ENCODE data around the gene MALRD1. TPM values are rescaled to one million over a fixed set of nuclear protein-coding genes. Genes with fewer than 3 reads are reported as not detected.
A peak's percentile ranks its signal among the peaks of the same experiment; 100 is the strongest.

MALRD1 gene
- total and polyA plus RNA-seq, 2 donors from 2014 or later = 2.0 to 2.4 TPM

- peak in 4 of 5 donors; percentile 46 to 94 (median 75) for DNase-seq
- no peaks in the 10 kb centered on the region for H3K27me3 ChIP-seq (ENCODE audit: control insufficient read depth, insufficient read depth, low read length)
- peak overlapping the region in 2 of 3 donors; percentile 21 to 27 for H3K4me3 ChIP-seq (ENCODE audit: low read length in 3 of 3)
- no peak for TF ChIP-seq CTCF (IDR thresholded peaks at IDR 0.05; ENCODE audit: borderline replicate concordance, extremely low read depth, insufficient read depth)
- FAIRE-seq = peak; percentile 6
- intact Hi-C loops (cut with DNase I) = no loop called here
- H3K27ac ChIP-seq (ENCODE audit: low read depth in 2 of 2, low read length in 2 of 2) = no peak overlapping the region
- peaks cover 0 to 3% (median 2%) of the 10 kb centered on the region in 3 donors for H3K4me1 ChIP-seq (ENCODE audit: control insufficient read depth in 2 of 3, insufficient read depth in 2 of 3, low read depth in 1 of 3, low read length in 3 of 3)
- no peak overlapping the region for H3K9ac ChIP-seq (ENCODE audit: low read length in 3 of 3)
- no peaks in the 10 kb centered on the region for H3K36me3 ChIP-seq (ENCODE audit: control insufficient read depth in 2 of 3, insufficient read depth in 3 of 3, low read length in 3 of 3)
- no peaks in the 10 kb centered on the region for H3K9me3 ChIP-seq (ENCODE audit: control insufficient read depth in 2 of 3, insufficient read depth in 1 of 3, low read length in 3 of 3)
These were observed 589.7 kb downstream of the MALRD1 start for GRCh38 chr10:19638182-19638895.

DNA sequence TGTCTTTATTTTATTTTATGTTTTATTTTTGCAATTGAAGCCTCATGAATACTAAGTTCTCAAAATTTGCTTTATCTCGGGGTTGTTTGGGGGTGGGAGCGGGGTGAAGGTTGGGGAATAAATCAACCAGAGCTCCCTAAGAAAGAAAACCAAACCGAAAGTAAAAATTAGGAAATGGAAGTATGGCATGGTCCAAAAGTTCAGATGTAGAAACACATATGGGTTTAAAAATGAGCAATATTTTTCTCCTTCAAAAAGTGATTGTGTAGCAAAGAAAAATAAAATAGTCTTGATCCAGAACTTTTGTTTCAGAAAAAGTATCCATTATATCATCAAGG, 590.3 kb downstream of the MALRD1 start:
- FAIRE-seq (no peak), DNase-seq (peak in 1 of 5 donors; percentile 66)
- peak overlapping the region in 1 of 2 donors; percentile 8 for H3K27ac ChIP-seq (ENCODE audit: low read depth in 2 of 2, low read length in 2 of 2)
- H3K4me3 ChIP-seq (ENCODE audit: low read length in 3 of 3) = peak overlapping the region in 2 of 3 donors; percentile 21 to 27
- intact Hi-C loops (cut with DNase I) = no loop called here
- H3K9me3 ChIP-seq (ENCODE audit: control insufficient read depth in 2 of 3, insufficient read depth in 1 of 3, low read length in 3 of 3) = no peaks in the 10 kb centered on the region
- H3K9ac ChIP-seq (ENCODE audit: low read length in 3 of 3) = no peak overlapping the region
- H3K36me3 ChIP-seq (ENCODE audit: control insufficient read depth in 2 of 3, insufficient read depth in 3 of 3, low read length in 3 of 3) = no peaks in the 10 kb centered on the region
- H3K27me3 ChIP-seq (ENCODE audit: control insufficient read depth, insufficient read depth, low read length) = no peaks in the 10 kb centered on the region
- H3K4me1 ChIP-seq (ENCODE audit: control insufficient read depth in 2 of 3, insufficient read depth in 2 of 3, low read depth in 1 of 3, low read length in 3 of 3) = peaks cover 0 to 3% (median 2%) of the 10 kb centered on the region in 3 donors
- no peak for TF ChIP-seq CTCF (IDR thresholded peaks at IDR 0.05; ENCODE audit: borderline replicate concordance, extremely low read depth, insufficient read depth)

DNA sequence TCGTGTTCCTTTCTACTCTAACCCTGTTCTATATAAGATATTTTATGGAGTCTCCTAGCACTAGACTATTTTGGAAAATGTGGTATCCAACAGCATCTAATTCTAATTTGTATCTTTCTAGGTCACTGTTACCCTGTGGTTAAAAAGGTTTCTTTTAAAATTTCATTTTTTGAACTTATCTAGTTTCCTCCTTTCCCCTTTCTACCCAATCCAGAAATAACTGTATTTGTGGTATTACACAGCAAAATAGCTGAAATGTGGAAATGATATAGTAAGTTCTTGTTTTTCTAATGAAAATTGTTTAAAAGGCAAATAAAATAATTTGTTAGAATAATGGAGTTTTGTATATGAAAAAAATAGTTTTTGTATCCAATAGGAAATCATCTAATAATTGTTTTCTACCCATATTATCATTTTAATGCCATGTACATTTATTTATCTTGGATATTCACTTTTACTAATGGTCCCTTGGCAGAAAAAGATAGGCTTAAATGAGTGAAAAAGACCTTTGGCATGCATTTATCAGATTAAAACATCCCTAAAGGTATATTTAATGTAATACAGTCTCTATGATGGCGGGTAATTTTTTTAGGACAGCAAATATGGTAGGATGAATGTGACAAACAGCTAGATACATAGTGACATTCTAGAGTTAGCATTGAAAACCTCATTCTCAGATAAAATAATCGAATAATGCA, 592.1 kb downstream of the MALRD1 start:
- no peaks in the 10 kb centered on the region for H3K9me3 ChIP-seq (ENCODE audit: control insufficient read depth in 2 of 3, insufficient read depth in 1 of 3, low read length in 3 of 3)

More for the DNA sequence above, 592.1 kb downstream of the MALRD1 start:
- no peaks in the 10 kb centered on the region for H3K36me3 ChIP-seq (ENCODE audit: control insufficient read depth in 2 of 3, insufficient read depth in 3 of 3, low read length in 3 of 3)
- DNase-seq (no peak), FAIRE-seq (peak; percentile 44)
- TF ChIP-seq CTCF (IDR thresholded peaks at IDR 0.05; ENCODE audit: borderline replicate concordance, extremely low read depth, insufficient read depth) = no peak
- H3K4me1 ChIP-seq (ENCODE audit: control insufficient read depth in 2 of 3, insufficient read depth in 2 of 3, low read depth in 1 of 3, low read length in 3 of 3) = peaks cover 0 to 3% (median 2%) of the 10 kb centered on the region in 3 donors
- no peak overlapping the region for H3K9ac ChIP-seq (ENCODE audit: low read length in 3 of 3)
- intact Hi-C loops (cut with DNase I) = no loop called here
- H3K4me3 ChIP-seq (ENCODE audit: low read length in 3 of 3) = no peak overlapping the region
- no peak overlapping the region for H3K27ac ChIP-seq (ENCODE audit: low read depth in 2 of 2, low read length in 2 of 2)
- H3K27me3 ChIP-seq (ENCODE audit: control insufficient read depth, insufficient read depth, low read length) = no peaks in the 10 kb centered on the region

All from kidney (tissue), 14 donors.